Neural cell (in vitro differentiated cells): ENCODE results near the gene PDE4D.
A peak's percentile ranks its signal among the peaks of the same experiment; 100 is the strongest.

Experiments
- CTCF ChIP-seq: fragments of 450-650 bp; IDR thresholded peaks from 2 replicates; pipeline ENCODE4 v1.5.1; 2014; ENCODE audit warnings: antibody characterized with exemption, mild to moderate bottlenecking, moderate library complexity; ENCODE audit not compliant: poor library complexity, severe bottlenecking
- EZH2 ChIP-seq: fragments of 200-600, 300-800 bp; shearing (Covaris generic), sonication (generic); IDR thresholded peaks from 2 replicates; pipeline ENCODE4 v1.6.1; 2014; ENCODE audit warnings: antibody characterized with exemption, low read length, borderline replicate concordance, mild to moderate bottlenecking; ENCODE audit not compliant: insufficient read depth, poor library complexity, severe bottlenecking
- POLR2AphosphoS5 ChIP-seq: IDR thresholded peaks from 2 replicates; pipeline ENCODE4 v1.6.1; 2012

GRCh38 chr5:59813761-59814536, 79.6 kb downstream of the PDE4D start:
- TF ChIP-seq CTCF (peak; percentile 93), POLR2AphosphoS5 (no peak), EZH2 (no peak)
